VCaP (cell line): ENCODE data around the gene KAZN.
A peak's percentile ranks its signal among the peaks of the same experiment; 100 is the strongest.

Experiments
- H3K27ac ChIP-seq: fragments of 450-650 bp; 2 replicates; pipeline ENCODE4 v1.5.1; 2017
- CTCF ChIP-seq: fragments of 450-650 bp; conservative IDR thresholded peaks from 2 replicates; pipeline ENCODE4 v1.5.1; 2017; ENCODE audit warnings: mild to moderate bottlenecking, moderate library complexity

The KAZN gene

GRCh38 chr1:14605945-14606344 lies 7.5 kb downstream of the KAZN start:
- H3K27ac ChIP-seq, result no peak overlapping the region
- no peak for TF ChIP-seq CTCF

GRCh38 chr1:14606632-14607031 lies 8.1 kb downstream of the KAZN start:
- H3K27ac ChIP-seq, result no peak overlapping the region
- peak; percentile 82 for TF ChIP-seq CTCF

GRCh38 chr1:14607295-14607694 lies 8.8 kb downstream of the KAZN start:
- no peak for TF ChIP-seq CTCF
- no peak overlapping the region for H3K27ac ChIP-seq

- TF ChIP-seq CTCF, result peak; percentile 24; the same call in 1 of the 2 replicates
Measured at GRCh38 chr1:14608308-14608707, 9.8 kb downstream of the KAZN start.

GRCh38 chr1:14610761-14611160 lies 12.3 kb downstream of the KAZN start:
- no peak for TF ChIP-seq CTCF
- H3K27ac ChIP-seq, result no peak overlapping the region

More at GRCh38 chr1:14608308-14608707, 9.8 kb downstream of the KAZN start:
- H3K27ac ChIP-seq, result no peak overlapping the region

GRCh38 chr1:14611792-14612191 lies 13.3 kb downstream of the KAZN start:
- no peak for TF ChIP-seq CTCF
- H3K27ac ChIP-seq, result 0 out of 2 replicates have a peak overlapping the region, but pooled peaks have one; percentile 82

- no peak for TF ChIP-seq CTCF
- H3K27ac ChIP-seq, result peak overlapping the region; percentile 82
Measured at GRCh38 chr1:14612256-14612655, 13.8 kb downstream of the KAZN start.

- peak overlapping the region; percentile 82 for H3K27ac ChIP-seq
- TF ChIP-seq CTCF, result no peak
Measured at GRCh38 chr1:14613926-14614325, 15.4 kb downstream of the KAZN start.
